Fibroblast of peridontal ligament (primary cell): Measurements from ENCODE around the gene KRTAP20-3.

ENCODE experiments used
- DNase-seq: peaks from one replicate; pipeline ENCODE4 v3.0.0-alpha.2; 2010; ENCODE audit errors: extremely low read depth

Gene KRTAP20-3

GRCh38 chr21:30642564-30642963 lies at the start of gene KRTAP20-3:
Gene KRTAP20-3 (plus strand): TSS chr21:30642864.
- DNase-seq, result no peak

- no peak for DNase-seq
These were observed 43.9 kb upstream of the KRTAP20-3 start, which contains the start of gene KRTAP6-2 for GRCh38 chr21:30598802-30599201. Gene KRTAP6-2 (minus strand): TSS chr21:30598902. CDS start chr21:30598874, 28 bp downstream.

- no peak for DNase-seq
These were observed 41.9 kb upstream of the KRTAP20-3 start, which contains the start of gene KRTAP22-1 for GRCh38 chr21:30600787-30601186. Gene KRTAP22-1 (plus strand): TSS chr21:30601087.

GRCh38 chr21:30605968-30606367 lies 36.7 kb upstream of the KRTAP20-3 start:
- DNase-seq, result no peak

- DNase-seq, result no peak
These were observed 30.5 kb upstream of the KRTAP20-3 start for GRCh38 chr21:30612132-30612531.

GRCh38 chr21:30613836-30614235 lies 28.8 kb upstream of the KRTAP20-3 start, which contains the start of gene KRTAP6-1:
Gene KRTAP6-1 (minus strand): TSS chr21:30613930. CDS start chr21:30613904, 26 bp downstream.
- no peak for DNase-seq

- no peak for DNase-seq
These were observed 27.5 kb upstream of the KRTAP20-3 start for GRCh38 chr21:30615199-30615598.

- DNase-seq, result no peak
These were observed 26.5 kb upstream of the KRTAP20-3 start, which contains the start of gene KRTAP20-1 for GRCh38 chr21:30616125-30616524. Gene KRTAP20-1 (plus strand): TSS chr21:30616425. CDS start chr21:30616455, 30 bp downstream.

GRCh38 chr21:30620080-30620479 lies 22.6 kb upstream of the KRTAP20-3 start:
- no peak for DNase-seq

GRCh38 chr21:30620522-30620921 lies 22.1 kb upstream of the KRTAP20-3 start, which contains the start of gene KRTAP20-4:
Gene KRTAP20-4 (plus strand): TSS chr21:30620627.
- no peak for DNase-seq

- DNase-seq, result no peak
These were observed 19.3 kb upstream of the KRTAP20-3 start for GRCh38 chr21:30623362-30623761.

GRCh38 chr21:30625449-30626165 lies 17.1 kb upstream of the KRTAP20-3 start:
- DNase-seq, result no peak

- no peak for DNase-seq
These were observed 14.6 kb upstream of the KRTAP20-3 start for GRCh38 chr21:30628109-30628508.

- DNase-seq, result no peak
These were observed 13.5 kb upstream of the KRTAP20-3 start for GRCh38 chr21:30629200-30629599.

- no peak for DNase-seq
These were observed 7.8 kb upstream of the KRTAP20-3 start, which contains the start of gene KRTAP20-2 for GRCh38 chr21:30634906-30635305. Gene KRTAP20-2 (plus strand): TSS chr21:30635206. CDS start chr21:30635264, 58 bp downstream.

- DNase-seq, result no peak
These were observed 4.0 kb upstream of the KRTAP20-3 start for GRCh38 chr21:30638686-30639085.

GRCh38 chr21:30646904-30647414 lies 4.3 kb downstream of the KRTAP20-3 start:
- DNase-seq, result no peak

- DNase-seq, result no peak
These were observed 10.2 kb downstream of the KRTAP20-3 start for GRCh38 chr21:30652891-30653290.

- no peak for DNase-seq
These were observed 26.1 kb downstream of the KRTAP20-3 start for GRCh38 chr21:30668776-30669175.

GRCh38 chr21:30672985-30673650 lies 30.5 kb downstream of the KRTAP20-3 start:
- DNase-seq, result no peak

- DNase-seq, result no peak
These were observed 31.6 kb downstream of the KRTAP20-3 start for GRCh38 chr21:30674312-30674711.

GRCh38 chr21:30676737-30677136 lies 34.1 kb downstream of the KRTAP20-3 start:
- no peak for DNase-seq
